Activated CD4-positive, CD25-positive, alpha-beta regulatory T cell treated with anti-CD3 and anti-CD28 coated beads, Interleukin-2, amount 50 U/mL, for 24 hours (primary cell): ENCODE results near the gene CLDND2.

Source experiments
- ATAC-seq, 2 donors: fragments of 150-1000 bp; cut with Tn5 transposase; one replicate each; pipeline ENCODE4 v1.10.0; 2021; ENCODE audit warnings: mild to moderate bottlenecking in 1 of 2, moderate library complexity in 1 of 2

The CLDND2 gene

DNA sequence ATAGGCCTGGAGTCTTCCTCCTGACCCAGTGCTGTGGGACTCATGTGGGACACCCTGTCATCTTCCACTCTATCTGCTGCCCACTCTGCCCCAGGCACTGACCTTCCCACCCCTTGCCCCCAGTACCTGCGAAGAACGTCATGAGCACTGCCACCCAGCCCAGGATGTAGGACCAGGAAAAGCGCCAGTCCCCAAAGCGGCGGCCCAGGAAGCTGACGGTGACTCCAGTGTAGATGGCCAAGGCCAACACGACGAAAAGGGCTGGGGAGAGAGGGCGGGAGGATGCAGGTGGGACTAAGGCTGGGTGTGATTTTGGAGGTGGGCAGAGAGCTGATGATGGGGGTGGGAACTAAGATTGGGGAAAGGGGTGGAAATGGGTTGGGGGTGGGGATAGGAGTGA is 11.6 kb upstream of the CLDND2 start:
- no peak for ATAC-seq

GRCh38 chr19:51377422-51377821 is 8.6 kb upstream of the CLDND2 start:
- ATAC-seq, result no peak

- no peak for ATAC-seq
Measured at GRCh38 chr19:51375504-51376221, 6.9 kb upstream of the CLDND2 start.

DNA sequence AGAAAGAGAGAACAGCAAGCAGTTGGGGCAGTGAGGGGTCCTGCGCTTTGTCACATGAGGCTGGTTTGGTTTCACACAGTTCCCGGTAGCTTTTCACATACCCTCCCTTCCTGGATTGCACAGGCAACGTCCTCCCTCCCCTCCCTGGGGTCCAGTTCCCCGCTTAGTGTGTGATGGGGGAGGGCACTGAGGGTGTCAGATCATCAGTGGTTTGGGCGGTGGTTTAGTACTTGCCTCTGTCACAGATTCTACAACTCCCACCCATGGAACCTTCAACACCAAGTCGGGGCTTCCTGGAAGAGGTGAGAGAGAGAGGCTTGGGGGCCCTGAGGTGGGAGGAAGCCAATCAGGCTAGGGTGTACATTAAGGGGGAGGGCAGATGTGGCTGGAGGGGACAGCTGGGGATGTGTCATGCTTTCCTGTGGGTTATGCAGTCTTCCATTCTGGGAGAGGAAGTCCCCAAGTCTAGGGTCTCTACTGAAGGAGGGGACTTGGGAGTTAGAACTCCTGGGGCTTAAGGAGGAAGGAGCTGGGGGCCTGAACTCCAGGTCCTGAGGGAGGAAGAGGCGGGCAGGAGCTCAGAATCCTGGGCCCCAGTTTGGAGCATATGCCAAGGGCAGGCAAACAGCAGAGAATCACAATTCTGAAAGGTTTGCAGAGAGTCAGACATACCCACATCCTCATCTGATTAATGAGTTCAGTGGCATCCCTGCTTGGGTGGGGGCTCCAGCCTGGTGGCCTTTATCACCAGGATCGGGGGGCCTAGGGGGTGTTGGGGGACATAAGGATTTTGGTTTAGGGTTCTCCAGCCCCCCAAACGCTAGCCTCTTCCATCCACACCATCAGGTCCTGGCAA is 4.1 kb upstream of the CLDND2 start, which contains the start of gene NKG7:
NKG7 (minus strand) TSS at position 6 of the 856 bp plus-strand sequence. CDS start 119 bp downstream, outside the sequence.
- ATAC-seq, result peak; percentile 86 to 88

- no peak for ATAC-seq
Measured at GRCh38 chr19:51372021-51372648, 3.3 kb upstream of the CLDND2 start.

DNA sequence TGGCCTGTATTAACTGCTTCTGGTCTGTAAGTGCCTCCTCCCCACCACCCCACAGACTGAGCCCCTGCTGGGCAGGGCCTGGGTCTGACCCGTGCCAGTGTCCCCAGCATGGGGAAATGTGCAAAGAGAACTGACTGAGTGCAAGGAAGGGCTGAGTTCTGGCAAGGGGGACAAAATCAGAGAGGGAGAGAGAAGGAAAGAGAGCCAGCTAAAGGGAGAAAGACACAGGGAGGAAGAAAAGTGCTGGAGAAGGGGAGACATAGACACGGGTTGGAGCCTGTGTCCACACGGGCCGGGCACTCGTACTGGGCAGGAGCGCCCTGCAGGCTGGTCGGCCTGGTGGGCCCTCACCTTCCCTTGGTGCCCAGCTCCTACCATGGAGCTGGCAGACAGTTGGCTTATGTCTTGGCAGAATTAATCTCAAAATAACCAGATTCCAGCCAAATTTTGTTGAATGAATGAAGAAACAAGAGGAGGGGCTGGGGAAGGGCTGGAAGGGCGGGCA is 2.4 kb upstream of the CLDND2 start:
- no peak for ATAC-seq

GRCh38 chr19:51370230-51370629 is 1.4 kb upstream of the CLDND2 start:
- ATAC-seq, result no peak

GRCh38 chr19:51367565-51368365 is 1.0 kb downstream of the CLDND2 start:
- peak; percentile 82 to 86 for ATAC-seq

DNA sequence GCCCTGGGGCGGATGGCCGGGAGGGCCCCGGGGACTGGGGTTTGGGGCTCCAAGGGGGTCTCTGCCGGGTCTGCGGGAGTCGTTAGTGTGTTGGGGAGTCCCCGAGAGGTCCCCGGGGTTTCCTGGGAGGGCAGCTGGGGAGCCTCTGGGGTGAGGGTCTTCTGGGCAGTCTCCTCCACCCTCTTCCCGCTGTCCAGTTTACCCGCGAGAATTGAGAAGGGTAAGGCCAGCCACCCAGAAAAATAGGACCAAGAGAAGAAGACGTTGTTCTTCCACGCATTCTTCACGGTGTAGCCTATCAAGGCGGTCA is 1.6 kb downstream of the CLDND2 start:
- ATAC-seq, result no peak

DNA sequence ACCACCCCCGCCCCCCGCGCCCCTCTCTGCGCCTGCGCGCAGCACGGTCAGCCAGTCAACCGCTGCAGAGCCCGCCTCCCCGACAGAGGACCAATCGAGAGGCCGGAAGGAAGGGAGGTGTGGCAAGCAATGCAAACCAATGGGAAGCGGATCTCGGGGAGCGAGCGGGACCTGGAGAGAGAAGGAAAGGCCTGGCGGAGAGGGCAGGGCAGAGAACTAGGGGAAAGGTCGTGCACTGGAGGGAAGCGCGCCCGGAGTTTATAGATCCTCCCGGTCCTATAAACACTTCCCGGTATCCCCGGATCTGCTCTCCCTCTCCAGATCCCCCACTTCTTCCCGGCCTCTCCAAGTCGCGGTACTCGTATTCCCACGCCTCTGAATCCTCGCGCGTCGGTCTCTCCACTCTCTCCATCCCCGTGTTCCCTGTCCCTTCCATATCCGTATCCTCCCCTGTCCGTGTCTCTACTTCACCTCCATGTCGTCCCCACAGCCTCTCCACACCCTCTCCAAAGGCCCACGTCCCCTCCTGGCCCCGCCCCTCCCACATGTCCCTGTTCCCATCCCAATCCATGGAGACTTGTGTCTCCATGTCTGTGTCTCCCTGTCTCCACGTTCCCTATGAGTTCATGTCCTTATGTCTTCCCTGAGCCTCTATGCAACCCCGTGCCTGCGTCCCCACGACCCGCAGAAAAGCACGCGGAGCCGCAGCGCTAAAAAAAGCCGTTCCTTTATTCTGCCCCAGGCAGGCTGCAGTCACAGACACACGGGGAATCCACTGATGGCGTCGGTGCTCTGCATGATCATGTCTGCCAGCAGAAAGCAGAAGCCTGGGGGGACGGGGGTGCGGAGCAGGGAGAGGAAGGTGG is 2.2 kb downstream of the CLDND2 start:
- peak; percentile 61 to 64 for ATAC-seq

- no peak for ATAC-seq
Measured at GRCh38 chr19:51365965-51366388, 2.8 kb downstream of the CLDND2 start, which contains the start of gene ETFB. Gene ETFB (minus strand): TSS chr19:51366388. CDS start chr19:51366326, 62 bp downstream.

- no peak for ATAC-seq
Measured at GRCh38 chr19:51365211-51365964, 3.4 kb downstream of the CLDND2 start.

DNA sequence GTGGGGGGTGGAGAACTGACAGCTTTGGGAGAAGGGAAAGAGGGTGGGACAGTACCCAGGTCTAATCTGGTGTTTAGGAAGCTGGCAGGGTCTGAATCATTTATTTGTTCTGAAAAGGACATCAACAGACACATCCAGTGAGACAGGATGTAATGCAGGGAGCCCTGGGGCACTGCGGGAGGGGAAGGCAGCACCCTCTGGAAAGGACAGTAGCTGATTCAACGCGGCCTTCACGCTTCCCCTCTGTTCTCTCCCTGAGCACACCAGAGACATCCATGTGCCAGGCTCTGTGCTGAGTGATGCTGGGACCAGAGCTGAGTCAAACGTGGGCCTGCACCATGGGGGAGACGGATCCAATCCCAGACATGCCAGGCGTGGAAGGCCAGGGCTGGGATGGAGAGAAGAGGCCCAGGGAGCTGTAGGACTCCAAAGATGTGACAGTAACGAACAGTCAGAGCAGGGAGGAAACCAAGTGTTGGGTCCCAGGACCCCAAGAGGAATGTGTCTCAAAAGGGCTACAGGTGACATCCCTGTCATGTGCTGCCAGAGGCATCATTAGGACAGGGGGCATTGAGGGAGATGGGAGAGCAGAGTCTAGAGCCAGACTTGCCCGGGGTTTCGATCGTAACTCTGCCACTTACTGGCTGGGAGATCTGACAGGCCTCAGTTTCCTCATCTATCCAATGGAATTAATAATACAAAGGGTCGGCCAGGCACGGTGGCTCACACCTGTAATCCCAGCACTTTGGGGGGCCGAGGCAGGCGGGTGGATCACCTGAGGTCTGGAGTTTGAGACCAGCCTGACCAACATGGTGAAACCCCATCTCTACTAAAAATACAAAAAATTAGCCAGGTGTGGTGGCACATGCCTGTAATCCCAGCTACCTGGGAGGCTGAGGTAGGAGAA is 4.3 kb downstream of the CLDND2 start:
- ATAC-seq, result no peak

DNA sequence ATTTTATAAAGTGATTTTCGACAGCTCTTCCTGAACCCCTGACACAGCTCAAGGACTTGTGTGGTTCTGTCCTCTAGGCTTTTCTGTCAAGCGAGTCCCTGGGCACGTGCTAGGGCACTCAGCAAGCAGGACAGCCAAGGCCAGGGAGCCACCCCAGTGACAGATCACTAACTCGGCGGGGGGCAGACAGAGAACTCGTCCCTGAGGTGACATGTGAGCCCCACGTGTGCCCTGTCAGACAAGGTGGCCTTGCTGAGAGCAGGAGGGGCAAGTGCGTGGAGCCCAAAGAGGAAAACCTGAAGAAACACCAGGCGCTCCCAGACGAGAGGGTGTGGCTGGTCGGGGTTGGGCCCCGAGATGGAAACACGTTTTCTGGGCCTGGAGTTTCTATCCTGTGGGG is 7.6 kb downstream of the CLDND2 start:
- no peak for ATAC-seq

GRCh38 chr19:51359294-51359693 is 9.5 kb downstream of the CLDND2 start:
- no peak for ATAC-seq

DNA sequence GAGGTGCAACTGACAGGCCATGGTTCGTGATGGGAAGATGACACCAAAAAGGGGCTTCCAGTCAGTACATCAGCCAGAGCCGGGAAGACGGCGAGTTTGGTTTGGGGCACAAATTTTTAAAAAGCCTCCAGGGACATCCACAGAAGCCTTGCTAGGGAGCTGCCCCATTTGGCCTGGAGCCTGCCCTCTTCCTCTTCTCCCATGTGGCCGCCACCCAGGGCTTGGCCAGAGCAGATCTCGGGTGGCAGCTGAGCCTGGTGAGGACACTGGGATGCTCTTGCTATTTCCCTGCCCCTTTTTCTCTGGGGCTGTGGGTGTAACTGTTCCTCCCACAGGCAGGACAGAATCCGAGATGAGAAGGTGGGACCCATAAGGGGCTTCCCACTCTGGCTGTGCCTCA is 10.9 kb downstream of the CLDND2 start:
- ATAC-seq, result no peak

- ATAC-seq, result no peak
Measured at GRCh38 chr19:51356159-51356801, 12.5 kb downstream of the CLDND2 start.

DNA sequence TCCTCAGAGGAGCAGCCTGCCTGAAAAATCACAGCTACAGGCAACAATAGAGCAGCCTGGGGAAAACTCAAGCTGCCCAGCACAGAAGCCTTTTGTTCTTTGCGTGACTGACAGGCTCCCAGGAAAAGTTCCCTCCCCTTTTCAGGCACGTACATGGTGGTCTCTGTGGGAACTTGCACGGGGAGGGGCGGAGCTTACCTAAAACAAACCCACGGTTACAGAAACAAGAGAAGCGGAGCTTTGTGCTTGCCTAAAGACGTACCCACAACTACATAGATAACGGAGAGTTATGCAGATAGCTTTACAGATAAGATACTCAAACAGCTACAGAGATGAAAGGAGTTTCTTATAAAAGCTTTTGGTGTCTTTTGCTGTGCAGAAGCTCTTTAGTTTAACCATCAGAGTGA is 14.1 kb downstream of the CLDND2 start:
- ATAC-seq, result peak; percentile 56 to 64
